GM19372 (cell line): ENCODE measurements around the gene EXOC4.
"Not testable (repeated sequence)": the region's sequence is repeated elsewhere in the genome, so short reads cannot be mapped to it uniquely, and the experiment has no call there.

ENCODE experiments used
- ATAC-seq: cut with Tn5 transposase; IDR thresholded peaks from one replicate; pipeline ENCODE4 v1.9.1; 2021; ENCODE audit warnings: mild to moderate bottlenecking, low read depth, moderate library complexity; ENCODE audit not compliant: unreplicated experiment

Gene EXOC4

DNA sequence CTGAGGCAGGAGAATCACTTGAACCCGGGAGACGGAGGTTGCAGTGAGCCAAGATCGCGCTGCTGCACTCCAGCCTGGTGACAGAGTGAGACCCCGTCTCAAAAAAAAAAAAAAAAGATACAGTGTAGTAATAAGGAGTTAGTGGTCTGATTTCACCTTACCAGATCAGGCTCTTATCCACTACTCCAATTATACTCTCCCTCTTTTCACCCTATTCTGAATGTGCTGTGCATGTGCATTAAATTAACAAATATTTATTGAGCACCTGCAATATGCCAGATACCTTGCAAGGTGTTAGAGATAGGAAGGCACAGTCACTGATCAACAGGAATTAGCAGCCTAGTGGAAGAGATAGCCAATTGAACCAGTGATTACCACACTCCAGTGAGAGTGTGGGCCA lies 632.3 kb downstream of the EXOC4 start:
- ATAC-seq: no peak

DNA sequence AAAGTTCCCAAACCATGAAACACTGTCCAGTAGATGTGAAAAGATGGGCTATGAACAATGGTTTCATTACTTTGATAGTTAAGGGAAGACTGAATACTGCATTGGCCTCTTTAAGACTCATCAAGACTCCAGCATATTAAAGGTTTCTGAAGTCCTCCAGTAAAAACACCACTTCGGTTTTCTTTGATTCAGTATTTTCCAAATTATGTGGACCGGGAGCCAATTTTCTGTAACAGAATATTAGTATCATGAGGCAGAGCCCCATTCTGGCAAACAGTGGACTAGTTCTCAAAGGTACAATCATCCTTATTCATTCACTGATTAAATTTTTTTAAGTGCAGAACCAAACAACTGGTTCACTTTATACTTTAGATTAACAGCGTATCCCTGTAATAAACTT lies 633.2 kb downstream of the EXOC4 start:
- ATAC-seq: no peak

DNA sequence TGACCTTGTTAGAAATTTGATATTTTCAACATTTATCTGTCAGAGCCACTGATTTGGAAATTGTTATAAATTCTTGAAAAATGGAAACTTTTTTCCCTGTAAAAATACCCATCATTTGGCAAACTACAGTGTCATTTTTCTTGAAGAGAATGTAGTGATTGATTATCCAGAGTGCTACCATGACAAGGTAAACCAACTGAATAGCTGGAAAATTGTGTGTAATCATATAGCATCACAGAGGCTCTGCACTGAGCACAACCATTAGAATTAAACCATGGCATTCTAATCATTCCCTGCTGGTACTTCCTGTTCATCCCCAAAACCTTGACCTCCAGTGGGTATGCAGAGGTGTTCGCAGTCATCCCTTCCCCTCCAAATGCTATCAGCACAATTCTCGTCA lies 633.9 kb downstream of the EXOC4 start:
- no peak for ATAC-seq

DNA sequence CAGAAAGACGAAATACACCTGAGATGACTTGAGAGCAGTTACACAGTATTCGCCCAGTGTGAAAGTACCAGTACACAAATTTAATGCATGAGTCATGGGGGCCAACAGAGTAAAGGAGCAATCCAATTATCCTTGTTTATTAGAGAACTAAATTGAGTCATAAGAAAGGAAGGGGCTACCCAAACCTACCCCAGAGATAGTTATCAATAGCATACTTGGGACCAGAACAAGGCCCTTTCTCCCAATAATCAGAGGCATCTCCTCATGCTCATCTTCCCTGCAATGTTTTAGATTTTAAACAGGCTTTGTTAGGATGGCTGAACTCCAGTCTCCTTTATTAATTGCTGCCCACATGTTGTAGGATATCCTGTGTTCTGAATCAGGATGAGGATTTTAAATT lies 634.6 kb downstream of the EXOC4 start:
- no peak for ATAC-seq

DNA sequence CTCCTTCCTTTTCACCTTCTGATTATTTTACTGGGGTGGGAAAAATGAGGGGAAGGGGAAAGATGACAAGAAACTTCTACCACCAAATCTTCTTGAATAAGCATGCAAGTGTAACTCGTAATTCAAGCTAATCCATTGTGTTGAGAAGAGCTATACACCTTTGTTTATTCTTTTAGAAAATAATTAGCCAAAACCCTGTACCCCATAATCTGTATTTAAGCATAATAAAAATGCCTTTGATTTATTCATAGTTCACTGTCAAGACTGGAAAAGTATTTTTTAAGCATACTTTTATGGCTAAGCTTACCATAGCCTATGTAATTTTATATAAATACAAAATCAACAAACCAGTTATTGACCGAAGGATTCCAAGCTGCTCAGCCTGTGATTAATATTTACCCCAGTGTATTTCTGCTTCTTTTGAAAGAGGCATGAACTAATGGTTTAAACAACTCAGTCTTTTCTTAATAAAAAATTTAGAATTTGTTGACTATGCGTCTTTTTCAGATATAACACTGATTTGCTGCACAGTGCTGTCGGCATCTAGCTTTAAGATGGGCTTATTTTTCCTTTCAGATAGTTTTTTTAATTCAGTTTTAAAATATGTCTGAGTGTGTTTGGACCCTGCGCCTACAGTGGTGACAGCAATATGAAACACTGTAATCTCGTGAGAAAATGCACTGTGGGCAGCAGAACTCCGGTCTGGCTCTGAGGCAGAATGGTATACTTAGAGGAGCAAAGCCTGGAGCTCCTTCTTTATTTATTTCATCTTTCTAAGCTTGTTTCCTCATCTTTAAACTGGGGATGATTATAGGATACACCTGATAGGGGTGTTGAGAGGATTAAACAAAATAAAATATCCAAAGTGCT lies 635.4 kb downstream of the EXOC4 start:
- ATAC-seq: no peak

DNA sequence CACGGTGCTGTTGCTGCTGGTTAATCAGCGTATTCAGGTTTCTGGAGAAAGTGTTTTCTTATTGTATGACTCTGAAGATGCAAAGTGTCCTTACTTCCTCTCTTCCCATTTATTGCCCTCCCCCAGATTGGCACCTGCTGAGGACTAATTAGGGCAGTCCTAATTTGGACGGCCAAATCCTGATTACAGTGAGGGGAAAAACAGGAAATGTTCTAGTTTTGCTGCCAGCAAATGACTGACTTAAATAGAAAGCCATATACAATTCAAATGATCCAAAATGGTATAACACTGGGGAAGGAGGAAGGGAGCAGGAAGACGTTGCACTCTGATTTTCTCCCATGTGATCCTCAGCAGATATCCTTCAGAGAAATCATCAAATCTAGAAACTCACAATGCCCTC lies 651.9 kb downstream of the EXOC4 start:
- no peak for ATAC-seq

DNA sequence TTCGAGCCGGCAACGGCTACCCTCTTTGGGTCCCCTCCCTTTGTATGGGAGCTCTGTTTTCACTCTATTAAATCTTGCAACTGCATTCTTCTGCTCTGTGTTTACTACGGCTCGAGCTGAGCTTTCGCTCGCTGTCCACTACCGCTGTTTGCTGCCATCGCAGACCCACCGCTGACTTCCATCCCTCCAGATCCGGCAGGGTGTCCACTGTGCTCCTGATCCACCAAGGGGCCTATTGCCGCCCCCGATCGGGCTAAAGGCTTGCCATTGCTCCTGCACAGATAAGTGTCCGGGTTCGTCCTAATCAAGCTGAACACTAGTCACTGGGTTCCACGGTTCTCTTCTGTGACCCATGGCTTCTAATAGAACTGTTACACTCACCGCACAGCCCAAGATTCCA lies 653.7 kb downstream of the EXOC4 start:
- not testable (repeated sequence) for ATAC-seq

DNA sequence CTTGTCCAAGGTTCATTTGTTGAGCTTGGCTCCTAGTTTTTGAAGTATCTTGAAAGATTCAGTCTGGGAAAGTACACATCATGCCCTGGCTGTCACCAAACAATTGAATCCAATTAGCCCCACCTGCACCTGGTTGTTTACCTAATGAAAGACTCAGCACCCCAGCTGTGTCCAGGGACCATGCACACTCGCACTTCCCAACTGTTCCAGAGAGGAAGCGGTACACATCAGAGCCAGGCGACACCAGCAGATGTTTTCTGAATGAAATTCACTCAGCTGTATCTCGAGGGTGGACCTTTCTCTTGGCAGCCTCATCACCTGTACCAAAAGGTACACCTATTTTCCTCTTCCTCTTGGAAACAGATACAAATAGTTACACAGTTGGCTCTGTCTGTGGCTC lies 657.9 kb downstream of the EXOC4 start:
- ATAC-seq: no peak

DNA sequence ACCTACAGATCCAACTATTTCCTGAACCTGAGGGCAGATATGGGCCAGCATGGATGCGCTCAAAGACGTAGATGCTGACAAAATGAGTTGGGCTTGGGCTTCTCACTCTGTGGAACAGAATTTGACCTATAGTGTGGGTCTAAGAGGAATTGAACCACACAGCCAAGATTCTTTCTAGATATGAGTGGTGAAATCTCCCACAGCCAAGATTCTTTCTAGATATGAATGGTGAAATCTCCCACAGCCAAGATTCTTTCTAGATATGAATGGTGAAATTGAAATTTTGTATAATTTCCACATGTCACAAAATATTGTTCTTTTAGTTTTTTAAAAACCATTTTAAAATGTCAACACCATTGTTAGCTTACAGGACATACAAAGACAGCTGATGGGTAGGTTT lies 658.8 kb downstream of the EXOC4 start:
- no peak for ATAC-seq

DNA sequence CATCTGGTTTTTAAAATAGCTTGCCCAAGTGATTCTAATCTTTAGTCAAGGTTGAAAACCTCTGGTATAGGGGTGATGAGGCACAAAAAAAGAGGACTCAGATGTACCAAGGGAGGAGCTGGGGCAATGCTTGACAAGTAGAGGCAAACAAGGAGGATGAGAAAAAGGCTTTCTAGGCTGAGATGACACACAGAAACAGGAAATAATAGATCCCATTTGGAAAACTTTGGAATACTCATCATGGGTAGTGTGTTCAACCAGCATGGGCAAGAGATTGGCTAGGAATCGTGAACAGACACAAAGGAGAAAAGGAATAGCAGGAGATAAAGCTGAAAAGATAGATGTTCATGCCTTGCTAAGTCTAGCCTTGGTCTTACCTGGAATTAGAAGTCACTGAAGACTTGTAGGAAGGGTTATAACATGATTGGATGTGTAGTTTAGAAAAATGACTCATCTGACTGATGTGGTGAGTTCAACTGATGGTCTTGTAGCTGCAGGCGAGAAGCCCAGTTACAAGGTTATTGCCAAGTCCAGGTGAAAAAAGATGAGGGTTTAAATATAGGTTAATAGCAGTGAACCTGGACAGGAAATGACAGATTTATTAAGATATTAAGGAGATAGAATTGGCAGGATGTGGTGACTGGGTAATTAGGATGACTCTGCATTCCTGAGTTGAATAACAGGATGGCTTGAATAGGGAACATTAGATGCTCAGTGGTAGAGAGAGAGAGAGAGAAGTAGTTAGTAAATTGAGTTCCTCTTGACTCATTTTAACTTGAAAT lies 660.2 kb downstream of the EXOC4 start:
- no peak for ATAC-seq

DNA sequence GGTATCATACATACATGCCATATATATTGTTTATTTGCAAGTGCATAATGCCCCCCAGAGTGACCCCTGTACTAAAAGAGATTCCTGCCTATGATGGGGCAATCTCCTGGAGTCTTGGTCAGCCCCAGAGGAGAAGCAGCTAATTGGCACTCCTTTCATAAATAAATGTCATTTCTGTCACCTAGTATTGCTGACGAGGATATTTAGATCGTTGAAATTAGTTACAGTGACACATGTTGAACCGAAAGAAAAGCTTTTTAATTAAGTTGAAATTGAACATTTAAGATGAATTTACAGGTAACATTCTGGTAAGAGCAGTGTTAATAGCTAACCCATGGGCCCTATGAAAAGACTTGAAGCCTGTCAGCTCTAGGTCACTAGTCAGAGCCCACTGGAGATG lies 663.7 kb downstream of the EXOC4 start:
- no peak for ATAC-seq

DNA sequence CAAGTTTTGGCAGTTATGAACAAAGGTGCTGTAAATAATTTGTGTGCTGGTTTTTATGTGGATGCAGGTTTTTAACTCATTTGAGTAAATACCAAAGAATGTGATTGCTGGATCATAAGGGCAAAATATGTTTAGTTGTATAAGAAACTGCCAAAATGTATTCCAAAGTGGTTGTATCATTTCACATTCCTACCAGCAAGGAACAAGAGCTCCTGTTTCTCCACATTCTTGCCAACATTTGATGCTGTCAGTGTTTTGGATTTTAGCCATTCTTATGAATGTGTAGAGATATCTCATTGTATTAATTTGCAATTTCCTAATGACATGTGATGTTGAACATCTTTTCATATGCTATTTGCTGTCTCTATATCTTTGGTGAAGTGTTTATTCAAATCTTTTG lies 666.9 kb downstream of the EXOC4 start:
- ATAC-seq: no peak

DNA sequence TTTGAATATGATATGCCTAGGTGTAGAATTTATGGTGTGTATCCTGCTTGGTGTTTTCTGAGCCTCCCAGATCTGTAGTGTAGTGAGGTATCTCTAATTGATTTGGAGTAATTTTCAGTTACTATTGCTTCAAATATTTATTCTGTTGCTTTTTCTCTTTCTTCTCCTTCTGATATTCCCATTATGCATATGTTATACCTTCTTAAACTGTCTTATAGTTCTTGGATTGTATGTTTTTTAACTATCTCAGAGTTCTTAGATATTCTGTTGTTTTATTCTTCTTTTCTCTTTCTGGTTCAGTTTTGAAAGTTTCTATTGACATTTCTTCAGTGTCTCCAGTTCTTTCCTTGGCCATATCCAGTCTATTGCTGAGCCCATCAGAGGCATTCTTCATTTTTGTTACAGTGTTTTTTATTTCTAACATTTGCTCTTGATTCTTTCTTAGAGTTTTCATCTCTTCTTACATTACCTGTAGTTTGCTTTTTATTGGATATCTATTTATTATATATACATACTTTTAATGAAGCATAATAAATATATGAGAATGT lies 668.8 kb downstream of the EXOC4 start:
- no peak for ATAC-seq

DNA sequence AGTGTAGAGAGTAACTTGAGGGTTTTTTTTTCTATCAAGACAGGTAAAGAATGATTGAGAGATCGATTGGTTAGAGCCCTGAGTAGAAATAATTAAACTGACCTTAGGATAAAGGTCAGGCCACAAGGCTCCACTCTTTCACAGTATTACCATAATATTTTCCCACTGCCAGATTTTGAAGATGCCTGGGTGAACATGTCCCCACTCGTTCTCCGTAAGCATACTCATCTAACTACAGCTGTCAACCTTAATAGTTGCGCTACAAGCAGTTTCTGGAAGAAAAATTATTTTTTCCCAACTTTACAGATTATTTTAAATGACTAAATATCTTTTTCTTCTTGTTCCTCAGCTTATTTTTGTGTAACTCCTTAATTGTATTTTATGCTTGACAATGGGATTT lies 671.1 kb downstream of the EXOC4 start:
- ATAC-seq: no peak

DNA sequence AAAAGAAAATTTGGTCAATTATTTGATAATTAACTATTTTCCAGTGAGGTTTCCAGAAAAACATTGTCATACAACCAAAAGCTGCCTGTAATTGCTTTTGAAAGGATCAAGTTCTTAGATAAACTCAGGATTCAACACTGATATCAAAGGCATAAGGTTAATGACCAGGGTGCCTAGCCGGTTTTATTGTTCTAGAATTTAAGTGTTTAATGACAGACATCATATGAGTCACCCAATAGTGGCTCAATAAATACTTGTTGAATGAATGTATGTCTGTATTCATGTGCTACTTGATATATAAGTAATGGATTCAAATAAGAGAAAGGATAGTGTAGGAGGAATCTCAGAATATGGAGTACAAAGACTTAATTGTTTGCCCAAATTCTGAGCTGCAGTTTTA lies 678.2 kb downstream of the EXOC4 start:
- no peak for ATAC-seq

DNA sequence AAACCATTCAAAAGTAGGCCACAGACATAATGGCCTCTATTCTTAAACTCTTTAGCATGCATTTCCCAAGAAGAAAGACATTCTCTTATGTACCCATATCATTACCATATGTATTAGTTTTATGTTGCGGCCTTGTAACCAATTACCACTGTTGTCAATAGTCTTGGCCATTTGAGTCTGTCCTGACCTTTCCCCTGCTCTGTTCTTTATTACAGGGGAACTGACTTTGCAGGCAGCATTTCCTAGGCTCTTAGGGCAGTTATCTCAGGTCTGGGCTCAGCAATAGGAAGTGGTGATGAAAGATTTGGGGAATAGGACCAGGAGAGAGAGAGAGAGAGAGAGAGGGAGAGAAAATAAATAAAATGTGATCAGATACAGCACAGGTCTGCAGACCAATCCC lies 679.7 kb downstream of the EXOC4 start:
- ATAC-seq: no peak

DNA sequence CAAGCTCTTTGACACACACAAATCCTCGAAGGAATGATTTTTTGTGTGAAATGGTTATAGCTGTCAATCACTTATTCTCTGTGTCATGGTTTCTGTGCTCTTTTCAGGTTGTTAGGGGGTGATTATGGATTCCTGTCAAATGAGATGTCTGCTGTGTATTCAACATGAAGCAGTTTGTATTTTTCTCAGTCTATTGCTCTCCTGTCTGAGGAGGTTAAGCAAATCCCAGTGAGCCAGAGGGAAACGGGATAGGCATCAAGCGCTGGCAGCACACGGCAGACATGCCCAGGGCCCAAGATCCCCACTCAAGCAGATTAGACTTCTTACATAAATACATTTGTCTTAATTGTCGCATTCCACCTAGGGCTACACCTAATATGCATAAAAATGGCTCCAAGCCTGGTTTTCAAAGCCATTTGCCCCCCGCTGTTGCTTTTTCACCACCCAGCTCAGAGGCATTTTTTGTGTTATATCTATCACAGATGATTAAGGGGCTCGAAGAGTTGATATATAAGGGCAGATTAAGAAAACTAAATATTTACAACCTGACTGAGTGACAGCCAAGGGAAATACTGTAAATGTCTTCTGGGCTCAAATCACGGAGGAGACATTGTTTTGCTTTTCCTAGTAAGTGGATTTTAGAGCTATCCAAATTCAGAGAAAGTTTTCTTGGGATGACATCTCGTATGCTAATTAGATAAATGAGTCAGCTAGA lies 681.5 kb downstream of the EXOC4 start:
- ATAC-seq: no peak

DNA sequence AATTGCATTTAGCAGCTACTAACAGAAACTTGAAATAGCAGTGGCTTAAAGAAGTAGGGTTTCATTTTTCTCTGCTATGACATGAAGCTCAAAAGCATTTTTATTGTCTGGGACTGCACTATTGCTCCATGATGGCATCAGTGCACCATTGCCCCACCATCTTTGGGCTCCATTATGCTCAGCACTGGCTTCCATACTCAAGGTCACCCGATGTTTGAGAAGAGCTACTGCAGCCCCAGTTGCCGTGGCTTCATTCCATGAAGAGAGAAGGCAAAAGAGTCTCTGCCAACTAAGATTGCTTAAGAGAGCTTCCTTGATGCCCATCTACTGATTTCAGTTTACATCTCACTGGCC lies 682.1 kb downstream of the EXOC4 start:
- ATAC-seq: no peak

DNA sequence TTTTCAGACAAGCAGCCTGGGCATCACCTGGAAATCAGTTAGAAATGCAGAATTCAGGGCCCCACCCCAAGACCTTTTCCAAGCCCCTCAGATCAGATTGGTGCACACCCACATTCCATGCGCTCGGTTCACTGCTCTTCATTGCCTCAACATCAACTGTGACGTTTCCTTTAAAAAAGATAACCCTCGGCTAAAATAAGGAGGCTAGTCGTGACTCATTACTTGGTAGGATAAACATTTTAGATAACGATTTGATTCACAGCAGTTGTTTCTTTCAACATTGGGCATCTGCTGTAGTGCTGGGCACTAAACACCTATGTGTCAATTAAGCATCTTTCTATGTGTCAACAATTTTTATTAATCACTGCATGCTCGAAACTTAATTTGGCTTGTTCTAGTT lies 683.2 kb downstream of the EXOC4 start:
- ATAC-seq: no peak

DNA sequence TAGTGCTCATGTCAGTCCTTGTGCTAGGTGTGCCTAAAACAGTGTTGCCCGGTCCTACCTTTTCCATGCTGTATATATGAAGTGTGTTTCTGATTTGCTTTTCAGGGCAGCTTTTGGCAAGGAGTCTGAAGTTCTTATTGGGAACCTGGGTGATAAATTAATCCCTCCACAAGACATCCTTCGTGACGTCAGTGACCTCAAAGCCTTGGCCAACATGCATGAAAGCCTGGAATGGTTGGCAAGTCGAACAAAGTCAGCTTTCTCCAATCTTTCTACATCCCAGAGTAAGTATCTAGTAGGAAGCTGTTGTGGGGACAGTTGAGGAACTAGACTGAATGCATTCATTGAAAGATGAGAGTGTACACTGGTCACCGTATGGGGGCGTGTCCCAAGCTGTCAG lies 684.9 kb downstream of the EXOC4 start:
- no peak for ATAC-seq

DNA sequence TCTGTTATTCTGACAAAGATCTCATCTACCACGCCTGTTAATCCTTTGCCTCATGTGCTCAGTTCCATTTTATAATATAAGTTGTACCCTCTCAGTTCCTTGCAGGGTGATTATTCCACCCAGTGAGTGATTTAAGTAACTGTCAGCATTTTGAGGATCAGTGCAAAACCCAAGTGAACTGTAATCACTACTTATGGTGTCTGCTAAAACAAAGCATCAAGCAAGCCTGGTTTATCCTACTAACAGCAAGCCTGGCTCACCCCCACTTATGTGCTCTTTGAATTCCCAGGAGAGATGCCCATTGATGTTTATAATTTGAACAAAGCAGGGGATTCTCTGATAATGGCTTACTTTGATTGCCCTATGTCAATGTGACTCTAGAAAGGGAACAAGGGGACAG lies 687.5 kb downstream of the EXOC4 start:
- ATAC-seq: no peak
